Duodenal mucosa (tissue), 2 donors: ENCODE measurements around the gene STEAP2.

Experiments used
- H3K27ac ChIP-seq: one replicate; pipeline ENCODE4 v1.7.0; 2013; ENCODE audit warnings: low read depth, low read length
- H3K27me3 ChIP-seq, 2 donors: one replicate each; pipeline ENCODE4 v1.7.0; 2013; ENCODE audit warnings: low read length in 2 of 2, control low read depth in 1 of 2; ENCODE audit not compliant: insufficient read depth in 2 of 2, control insufficient read depth in 1 of 2
- H3K36me3 ChIP-seq, 2 donors: one replicate each; pipeline ENCODE4 v1.7.0; 2013; ENCODE audit warnings: low read length in 2 of 2, control low read depth in 1 of 2; ENCODE audit not compliant: insufficient read depth in 2 of 2, control insufficient read depth in 1 of 2
- H3K4me1 ChIP-seq, 2 donors: one replicate each; pipeline ENCODE4 v1.7.0; 2013; ENCODE audit warnings: low read length in 2 of 2, control low read depth in 1 of 2; ENCODE audit not compliant: insufficient read depth in 2 of 2, control insufficient read depth in 1 of 2
- H3K4me3 ChIP-seq, 2 donors: one replicate each; pipeline ENCODE4 v1.7.0; 2013; ENCODE audit warnings: low read length in 2 of 2, low read depth in 1 of 2
- H3K9ac ChIP-seq, 2 donors: one replicate each; pipeline ENCODE4 v1.7.0; 2013; ENCODE audit warnings: low read length in 2 of 2, low read depth in 1 of 2
- H3K9me3 ChIP-seq, 2 donors: one replicate each; pipeline ENCODE4 v1.7.0; 2013; ENCODE audit warnings: low read length in 2 of 2, control low read depth in 1 of 2; ENCODE audit not compliant: control insufficient read depth in 1 of 2

STEAP2 gene

DNA sequence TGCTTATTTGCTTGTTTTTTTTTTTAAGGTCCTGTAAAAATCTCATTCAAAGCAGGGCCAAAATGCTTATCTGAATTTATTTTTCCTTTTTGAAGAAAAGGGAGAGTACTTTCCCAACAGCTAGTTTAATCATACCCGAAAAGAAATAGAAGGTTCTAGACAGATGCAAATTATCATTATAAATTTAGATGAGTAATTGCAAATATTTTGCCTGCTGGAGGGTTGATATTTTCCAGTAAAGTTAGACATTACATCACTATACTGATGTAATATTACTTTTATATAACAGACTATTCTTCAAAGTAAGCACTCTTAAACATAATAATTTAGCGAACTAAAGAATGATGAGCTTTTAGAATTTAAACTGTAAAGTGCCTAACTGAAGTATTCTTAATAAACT, 19.3 kb downstream of the STEAP2 start:
- H3K9me3 ChIP-seq: no peaks in the 10 kb centered on the region
- H3K36me3 ChIP-seq: no peaks in the 10 kb centered on the region
- H3K9ac ChIP-seq: peak overlapping the region in 1 of 2 donors; percentile 46
- no peaks in the 10 kb centered on the region for H3K27me3 ChIP-seq
- peaks cover 7 to 19% of the 10 kb centered on the region in 2 donors for H3K4me1 ChIP-seq
- no peak overlapping the region for H3K27ac ChIP-seq
- H3K4me3 ChIP-seq: peak overlapping the region; percentile 37 to 64

DNA sequence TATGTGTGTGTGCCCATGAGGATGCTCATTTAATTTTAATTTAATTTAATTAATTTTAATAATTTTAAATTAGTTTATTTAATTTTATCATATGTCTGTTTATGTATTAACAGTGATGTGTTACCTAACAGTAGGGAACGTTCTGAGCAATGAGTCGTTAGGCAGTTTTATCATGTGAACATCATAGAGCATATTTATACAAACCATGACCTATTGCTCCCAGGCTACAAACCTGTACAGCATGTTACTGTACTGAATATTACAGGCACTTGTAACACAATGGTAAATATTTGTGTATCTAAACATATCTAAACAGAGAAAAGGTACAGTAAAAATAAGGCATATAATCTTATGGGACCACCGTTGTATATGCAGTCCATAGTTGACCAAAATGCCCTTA, 19.8 kb downstream of the STEAP2 start:
- Histone ChIP-seq H3K4me1 (peaks cover 7 to 19% of the 10 kb centered on the region in 2 donors), H3K36me3 (no peaks in the 10 kb centered on the region), H3K4me3 (peak overlapping the region; percentile 37 to 51), H3K27ac (no peak overlapping the region), H3K27me3 (no peaks in the 10 kb centered on the region), H3K9ac (no peak overlapping the region), H3K9me3 (no peaks in the 10 kb centered on the region)

DNA sequence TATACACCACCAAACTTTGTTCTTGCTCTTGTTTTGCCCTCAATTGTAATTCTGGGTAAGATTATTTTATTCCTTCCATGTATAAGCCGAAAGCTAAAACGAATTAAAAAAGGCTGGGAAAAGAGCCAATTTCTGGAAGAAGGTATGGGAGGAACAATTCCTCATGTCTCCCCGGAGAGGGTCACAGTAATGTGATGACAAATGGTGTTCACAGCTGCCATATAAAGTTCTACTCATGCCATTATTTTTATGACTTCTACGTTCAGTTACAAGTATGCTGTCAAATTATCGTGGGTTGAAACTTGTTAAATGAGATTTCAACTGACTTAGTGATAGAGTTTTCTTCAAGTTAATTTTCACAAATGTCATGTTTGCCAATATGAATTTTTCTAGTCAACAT, 20.9 kb downstream of the STEAP2 start:
- no peak overlapping the region for H3K27ac ChIP-seq
- H3K4me1 ChIP-seq: peaks cover 15 to 27% of the 10 kb centered on the region in 2 donors
- H3K27me3 ChIP-seq: no peaks in the 10 kb centered on the region
- H3K9ac ChIP-seq: no peak overlapping the region
- no peaks in the 10 kb centered on the region for H3K9me3 ChIP-seq
- H3K4me3 ChIP-seq: no peak overlapping the region
- no peaks in the 10 kb centered on the region for H3K36me3 ChIP-seq

DNA sequence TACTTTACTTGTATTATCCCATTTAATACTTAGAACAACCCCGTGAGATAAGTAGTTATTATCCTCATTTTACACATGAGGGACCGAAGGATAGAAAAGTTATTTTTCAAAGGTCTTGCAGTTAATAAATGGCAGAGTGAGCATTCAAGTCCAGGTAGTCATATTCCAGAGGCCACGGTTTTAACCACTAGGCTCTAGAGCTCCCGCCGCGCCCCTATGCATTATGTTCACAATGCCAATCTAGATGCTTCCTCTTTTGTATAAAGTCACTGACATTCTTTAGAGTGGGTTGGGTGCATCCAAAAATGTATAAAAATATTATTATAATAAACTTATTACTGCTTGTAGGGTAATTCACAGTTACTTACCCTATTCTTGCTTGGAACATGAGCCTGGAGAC, 22.0 kb downstream of the STEAP2 start:
- H3K9me3 ChIP-seq: no peaks in the 10 kb centered on the region
- peaks cover 25 to 33% of the 10 kb centered on the region in 2 donors for H3K4me1 ChIP-seq
- H3K9ac ChIP-seq: no peak overlapping the region
- H3K4me3 ChIP-seq: peak overlapping the region in 1 of 2 donors; percentile 44
- no peaks in the 10 kb centered on the region for H3K27me3 ChIP-seq
- no peaks in the 10 kb centered on the region for H3K36me3 ChIP-seq
- H3K27ac ChIP-seq: no peak overlapping the region

DNA sequence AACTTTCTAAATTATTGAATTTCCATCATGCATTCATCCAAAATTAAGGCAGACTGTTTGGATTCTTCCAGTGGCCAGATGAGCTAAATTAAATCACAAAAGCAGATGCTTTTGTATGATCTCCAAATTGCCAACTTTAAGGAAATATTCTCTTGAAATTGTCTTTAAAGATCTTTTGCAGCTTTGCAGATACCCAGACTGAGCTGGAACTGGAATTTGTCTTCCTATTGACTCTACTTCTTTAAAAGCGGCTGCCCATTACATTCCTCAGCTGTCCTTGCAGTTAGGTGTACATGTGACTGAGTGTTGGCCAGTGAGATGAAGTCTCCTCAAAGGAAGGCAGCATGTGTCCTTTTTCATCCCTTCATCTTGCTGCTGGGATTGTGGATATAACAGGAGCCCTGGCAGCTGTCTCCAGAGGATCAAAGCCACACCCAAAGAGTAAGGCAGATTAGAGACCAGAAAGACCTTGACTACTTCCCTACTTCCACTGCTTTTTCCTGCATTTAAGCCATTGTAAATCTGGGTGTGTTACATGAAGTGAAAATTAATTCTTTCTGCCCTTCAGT, 25.3 kb downstream of the STEAP2 start:
- H3K27me3 ChIP-seq: no peaks in the 10 kb centered on the region
- peaks cover 27 to 34% of the 10 kb centered on the region in 2 donors for H3K4me1 ChIP-seq
- peak overlapping the region in 1 of 2 donors; percentile 1 for H3K4me3 ChIP-seq
- no peak overlapping the region for H3K27ac ChIP-seq
- no peak overlapping the region for H3K9ac ChIP-seq
- no peaks in the 10 kb centered on the region for H3K36me3 ChIP-seq
- no peaks in the 10 kb centered on the region for H3K9me3 ChIP-seq

DNA sequence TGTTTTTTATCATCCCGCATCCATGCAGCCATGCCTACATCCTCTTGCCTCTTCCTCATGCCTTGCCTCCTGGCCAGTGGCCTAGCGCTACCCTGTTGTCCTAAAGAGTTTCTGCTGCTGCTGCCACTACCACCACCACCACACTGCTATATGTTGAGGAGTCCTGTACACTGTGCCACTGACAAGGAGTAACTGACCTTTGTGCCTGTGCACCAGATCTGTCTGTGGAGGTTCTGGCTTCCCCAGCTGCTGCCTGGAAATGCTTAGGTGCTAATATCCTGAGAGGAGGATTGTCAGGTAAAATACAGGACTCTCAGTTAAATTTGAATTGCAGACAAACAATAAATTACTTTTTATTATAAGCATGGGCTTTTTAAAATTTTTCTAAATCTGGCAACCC, 26.5 kb downstream of the STEAP2 start:
- Histone ChIP-seq H3K36me3 (no peaks in the 10 kb centered on the region), H3K27ac (no peak overlapping the region), H3K9ac (no peak overlapping the region), H3K9me3 (no peaks in the 10 kb centered on the region), H3K4me1 (peaks cover 33 to 44% of the 10 kb centered on the region in 2 donors), H3K27me3 (no peaks in the 10 kb centered on the region), H3K4me3 (no peak overlapping the region)

DNA sequence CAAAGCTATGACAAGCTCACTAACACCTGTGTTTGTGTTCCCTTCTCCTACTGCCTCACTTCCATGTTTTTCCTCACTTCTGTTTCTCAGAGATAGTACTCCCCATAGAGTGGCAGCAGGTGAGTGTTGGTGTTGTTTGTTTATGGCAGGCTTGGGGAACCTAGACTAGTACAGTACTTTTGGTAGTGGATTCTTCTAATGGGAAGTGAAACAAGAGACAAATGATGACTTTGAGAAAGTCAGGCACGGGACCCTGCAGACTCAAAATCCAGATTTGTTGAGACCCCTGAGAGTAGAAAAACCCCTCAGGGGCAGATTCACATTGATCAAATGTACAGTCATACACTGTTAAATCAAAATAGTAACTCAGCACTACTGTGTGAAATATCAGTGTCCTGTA, 27.0 kb downstream of the STEAP2 start:
- no peak overlapping the region for H3K4me3 ChIP-seq
- H3K9ac ChIP-seq: no peak overlapping the region
- peaks cover 29 to 41% of the 10 kb centered on the region in 2 donors for H3K4me1 ChIP-seq
- no peaks in the 10 kb centered on the region for H3K27me3 ChIP-seq
- no peaks in the 10 kb centered on the region for H3K9me3 ChIP-seq
- no peak overlapping the region for H3K27ac ChIP-seq
- no peaks in the 10 kb centered on the region for H3K36me3 ChIP-seq

DNA sequence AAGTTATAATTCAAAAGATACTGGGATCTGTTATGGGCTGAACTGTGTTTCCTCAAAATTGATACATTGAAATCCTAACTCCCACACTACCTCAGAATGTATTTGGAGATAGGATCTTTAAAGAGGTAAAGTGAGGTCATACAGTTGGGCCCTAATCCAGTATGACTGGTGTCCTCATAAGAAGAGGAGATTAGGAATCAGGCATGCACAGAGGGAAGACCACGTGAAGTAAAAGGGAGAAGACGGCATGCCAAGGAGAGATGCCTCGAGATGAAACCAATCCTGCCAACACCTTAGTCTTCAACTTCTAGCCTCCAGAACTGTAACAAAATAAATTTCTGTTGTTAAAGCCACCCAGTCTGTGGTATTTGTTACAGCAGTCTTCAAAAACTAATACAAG, 27.5 kb downstream of the STEAP2 start:
- Histone ChIP-seq H3K27me3 (no peaks in the 10 kb centered on the region), H3K27ac (no peak overlapping the region), H3K9ac (no peak overlapping the region), H3K36me3 (no peaks in the 10 kb centered on the region), H3K4me3 (peak overlapping the region in 1 of 2 donors; percentile 42), H3K4me1 (peaks cover 26 to 40% of the 10 kb centered on the region in 2 donors), H3K9me3 (no peaks in the 10 kb centered on the region)

DNA sequence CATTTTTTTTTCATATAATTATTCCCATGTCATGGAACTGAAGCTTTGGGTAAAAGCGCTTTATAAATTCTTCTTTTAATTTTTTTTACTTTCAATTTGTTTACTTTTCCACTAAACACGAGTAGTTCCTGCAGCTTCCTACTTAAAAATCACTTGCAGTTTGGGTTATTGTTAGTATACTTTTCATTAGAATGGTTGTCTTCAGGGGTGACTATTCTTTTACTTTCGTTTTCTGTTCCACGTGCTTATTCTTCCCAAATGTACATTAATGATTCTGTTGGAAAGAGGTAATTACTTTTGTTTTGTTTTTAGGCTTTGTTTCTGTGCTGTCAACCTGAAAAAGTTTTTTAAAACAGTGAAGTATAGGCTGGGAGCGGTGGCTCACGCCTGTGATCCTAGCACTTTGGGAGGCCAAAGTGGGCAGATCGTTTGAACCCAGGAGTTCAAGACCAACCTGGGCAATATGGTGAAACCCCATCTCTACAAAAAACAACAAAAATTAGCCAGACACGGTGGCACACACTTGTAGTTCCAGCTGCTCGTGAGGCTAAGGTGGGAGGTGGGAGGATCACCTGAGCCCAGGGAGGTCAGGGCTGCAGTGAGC, 28.2 kb downstream of the STEAP2 start:
- Histone ChIP-seq H3K9me3 (no peaks in the 10 kb centered on the region), H3K4me1 (peaks cover 32 to 40% of the 10 kb centered on the region in 2 donors), H3K9ac (no peak overlapping the region), H3K27ac (no peak overlapping the region), H3K4me3 (peak overlapping the region; percentile 9 to 42), H3K36me3 (no peaks in the 10 kb centered on the region), H3K27me3 (no peaks in the 10 kb centered on the region)

DNA sequence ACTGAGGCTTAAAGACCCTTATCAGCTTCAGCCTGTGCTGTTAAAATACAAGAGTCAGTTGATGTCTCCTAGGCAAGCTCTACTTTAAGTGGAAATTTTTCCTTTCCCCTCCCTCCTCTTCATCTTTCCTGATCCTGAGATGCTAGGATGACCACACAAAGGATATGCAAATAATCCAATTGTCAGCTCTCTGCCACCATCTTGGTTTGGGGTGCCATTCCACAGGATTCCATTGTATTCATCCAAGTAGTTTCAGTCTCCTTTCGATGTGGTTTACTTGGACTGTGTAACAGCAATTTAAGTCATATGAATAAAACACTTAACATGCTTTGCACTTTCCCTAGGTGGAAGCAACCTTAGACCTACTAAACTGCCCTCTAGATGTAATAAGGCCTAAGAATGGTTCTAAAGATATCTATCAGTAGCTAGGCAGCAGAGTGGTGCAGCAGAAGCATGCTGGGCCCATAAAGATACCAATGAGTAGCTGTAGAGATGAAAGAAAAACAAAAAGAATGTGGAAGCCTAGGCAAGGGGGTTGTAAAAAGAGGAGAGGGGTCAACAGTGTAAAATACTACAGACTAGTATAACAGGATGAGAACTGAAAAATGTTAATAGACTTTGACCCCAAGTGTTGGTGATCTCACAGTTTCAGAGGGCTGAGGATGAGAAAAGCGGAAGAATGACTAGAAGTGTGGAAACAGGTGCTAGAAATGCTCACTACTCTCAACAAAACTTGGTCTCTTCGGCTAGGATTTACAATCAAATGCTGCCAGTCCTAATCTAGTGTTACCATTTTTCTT, 31.0 kb downstream of the STEAP2 start:
- peaks cover 35 to 36% of the 10 kb centered on the region in 2 donors for H3K4me1 ChIP-seq
- no peaks in the 10 kb centered on the region for H3K27me3 ChIP-seq
- H3K9me3 ChIP-seq: no peaks in the 10 kb centered on the region
- no peak overlapping the region for H3K27ac ChIP-seq
- no peak overlapping the region for H3K4me3 ChIP-seq
- H3K9ac ChIP-seq: no peak overlapping the region
- H3K36me3 ChIP-seq: no peaks in the 10 kb centered on the region
